Measurements from ENCODE around the gene ILRUN.

GRCh38 chr6:34695729-34696188, 808 bp downstream of the ILRUN start:
- no peak for TF ChIP-seq CTCF (IDR thresholded peaks at IDR 0.05)
- no peak for TF ChIP-seq POLR2A (IDR thresholded peaks at IDR 0.05)
